ENCODE results near the gene RBBP6.

DNA sequence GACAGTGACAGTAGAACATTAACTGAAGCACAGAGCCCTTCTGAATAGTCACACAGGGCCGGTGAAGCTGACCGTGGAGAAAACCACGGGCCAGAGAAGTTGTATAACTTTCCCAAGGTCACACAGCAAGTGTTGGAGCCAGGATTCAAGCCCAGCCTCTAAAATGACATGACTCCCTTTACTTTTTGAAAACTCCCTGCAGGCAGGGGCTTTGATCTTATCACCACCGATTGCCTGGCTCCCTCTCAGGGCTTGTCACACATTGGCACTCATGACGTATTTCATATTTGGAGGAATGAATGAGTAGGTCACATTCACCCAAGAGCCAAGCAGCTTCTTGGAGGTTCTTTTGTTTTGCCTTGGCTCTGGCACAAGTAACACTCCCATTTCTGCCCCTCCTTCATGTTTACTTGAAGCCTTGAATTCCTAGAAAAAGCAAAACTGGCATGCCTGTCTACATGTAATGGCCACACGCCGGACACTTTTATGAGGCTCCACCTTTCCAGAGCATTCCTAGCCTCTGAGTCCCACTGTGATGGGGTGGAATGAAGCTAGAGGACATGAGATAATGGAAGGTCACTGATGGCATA is 13.3 kb upstream of the RBBP6 start:
- TF ChIP-seq CTCF (IDR thresholded peaks at IDR 0.05; ENCODE audit: insufficient read depth, low read length, poor library complexity, severe bottlenecking) (no peak), EZH2phosphoT487 (conservative IDR thresholded peaks at IDR 0.05; ENCODE audit: low read length) (no peak)
